Gastroesophageal sphincter (tissue), 4 donors: ENCODE results near the gene AKAP13. TPM values are rescaled to one million over a fixed set of nuclear protein-coding genes. Genes with fewer than 3 reads are reported as not detected.

Experiments
- ATAC-seq: fragments of 150-250 bp; one replicate; pipeline ENCODE4 v1.9.1; 2016; ENCODE audit warnings: mild to moderate bottlenecking, moderate library complexity
- H3K27ac ChIP-seq, 4 donors: fragments of 200-600 bp; sonication (generic) in 3 of 4; 1 replicate in 3 of 4; 2 replicates in 1 of 4; pipeline ENCODE4 v1.5.1; 2016 to 2019
- H3K27me3 ChIP-seq: fragments of 200-600 bp; sonication (generic); one replicate; pipeline ENCODE4 v1.5.1; 2019
- H3K36me3 ChIP-seq, 2 donors: fragments of 200-600 bp; sonication (generic); one replicate each; pipeline ENCODE4 v1.5.1; 2019; ENCODE audit warnings: control low read depth in 1 of 2
- H3K4me1 ChIP-seq, 3 donors: fragments of 200-600 bp; sonication (generic); 1 replicate in 2 of 3; 2 replicates in 1 of 3; pipeline ENCODE4 v1.5.1; 2016 to 2019; ENCODE audit warnings: control low read depth in 2 of 3
- H3K4me3 ChIP-seq, 2 donors: fragments of 200-600 bp; sonication (generic); one replicate each; pipeline ENCODE4 v1.5.1; 2019; ENCODE audit warnings: mild to moderate bottlenecking in 1 of 2, moderate library complexity in 1 of 2
- H3K9me3 ChIP-seq, 3 donors: fragments of 200-600 bp; sonication (generic); one replicate each; pipeline ENCODE4 v1.5.1; 2017 to 2019; ENCODE audit warnings: control low read depth in 2 of 3
- EP300 ChIP-seq: sonication (generic); formaldehyde crosslinking; IDR thresholded peaks from one replicate; pipeline ENCODE4 v1.6.1; 2017; ENCODE audit warnings: antibody characterized with exemption, mild to moderate bottlenecking
- POLR2A ChIP-seq, 2 donors: fragments of 450-650 bp; IDR thresholded peaks; one replicate each; pipeline ENCODE4 v1.6.1; 2017; ENCODE audit warnings: antibody characterized with exemption in 2 of 2, mild to moderate bottlenecking in 2 of 2, moderate library complexity in 1 of 2
- POLR2AphosphoS5 ChIP-seq: sonication (generic); formaldehyde crosslinking; IDR thresholded peaks from one replicate; pipeline ENCODE4 v1.6.1; 2017; ENCODE audit warnings: antibody characterized with exemption
- WGBS, 2 donors: methylation state at CpG; one replicate each; pipeline ENCODE4 v1.1.5; 2018; ENCODE audit warnings: low coverage in 1 of 2; 5-methylcytosine and 5-hydroxymethylcytosine counted together
- total RNA-seq, 4 donors: library from RNA; depleted of rRNA; stranded (reverse); fragments of >200 nt; gene quantifications; one replicate each; pipeline ENCODE4 v1.1.0, GENCODE V29; 2016
- TF ChIP-seq, protein P1 (sequence below), 4 experiments: fragments of 200-600 bp in 2 of 4; fragments of 450-650 bp in 2 of 4; sonication (generic) in 1 of 4; IDR thresholded peaks; one replicate each; pipeline ENCODE4 v1.5.1; 2017 to 2019; ENCODE audit warnings: antibody characterized with exemption in 4 of 4, mild to moderate bottlenecking in 2 of 4, moderate library complexity in 2 of 4

AKAP13 gene
- total RNA-seq, 4 donors from 2014 or later: 196 to 252 (median 215) TPM

DNA sequence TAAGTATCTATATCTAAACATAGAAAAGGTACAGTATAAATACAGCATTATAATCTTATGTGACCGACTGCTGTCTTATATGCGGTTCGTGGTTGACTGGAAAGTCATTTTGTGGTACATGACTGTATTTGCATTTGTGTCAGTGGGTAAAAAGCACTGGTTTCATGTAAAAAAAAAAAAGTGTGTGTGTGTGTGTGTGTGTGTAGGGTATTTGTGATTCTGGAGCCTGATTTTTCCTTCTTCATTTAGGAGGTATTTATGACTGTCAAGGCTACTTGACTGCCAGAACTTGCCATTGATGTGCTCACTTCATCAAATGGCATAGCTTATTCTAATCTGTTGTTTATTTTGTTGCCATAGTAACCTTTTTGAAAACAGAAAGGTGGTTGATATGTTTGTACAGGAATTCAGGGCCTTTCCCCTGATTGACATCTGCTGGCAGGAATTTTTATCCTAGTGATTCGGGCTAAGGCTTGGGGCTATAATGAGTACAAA, 63.2 kb downstream of the AKAP13 start:
- H3K27ac ChIP-seq: peak overlapping the region; percentile 11 to 56 (median 44)
- H3K36me3 ChIP-seq: no peaks in the 10 kb centered on the region

DNA sequence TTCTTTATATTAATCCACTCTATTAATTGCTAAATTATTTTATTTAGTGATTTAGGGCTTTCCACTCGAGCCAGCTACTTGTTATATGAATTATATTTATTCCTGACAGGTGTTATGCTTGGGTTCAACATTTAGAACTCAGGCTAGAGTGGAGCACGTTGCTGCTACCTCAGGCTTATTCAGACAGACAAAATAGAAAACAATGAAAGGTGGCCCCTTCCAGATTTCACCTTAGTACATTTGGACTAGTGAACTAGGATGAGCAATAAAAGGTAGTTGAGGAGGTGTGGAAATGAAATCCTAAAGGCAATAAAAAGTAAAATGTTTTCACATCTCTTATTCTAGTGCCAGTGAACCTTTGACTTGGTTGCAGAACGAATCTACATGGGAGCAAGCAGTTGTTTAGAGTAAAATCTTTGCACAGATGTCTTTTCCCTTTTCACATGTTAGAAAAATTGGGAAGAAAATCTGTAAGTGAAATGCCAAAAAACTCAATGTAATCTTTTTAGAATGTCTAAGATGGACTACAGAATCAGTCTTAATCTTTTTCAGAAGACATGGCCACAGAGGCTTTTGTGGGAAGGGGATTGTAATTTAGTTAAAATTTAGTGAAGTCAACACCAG, 63.8 kb downstream of the AKAP13 start:
- Histone ChIP-seq H3K9me3 (peaks cover 0 to 3% (median 0%) of the 10 kb centered on the region in 3 donors), H3K36me3 (no peaks in the 10 kb centered on the region), H3K27me3 (no peaks in the 10 kb centered on the region), H3K27ac (peak overlapping the region; percentile 23 to 56 (median 34)), H3K4me3 (no peak overlapping the region), H3K4me1 (peaks cover 10 to 53% (median 22%) of the 10 kb centered on the region in 3 donors)
- ATAC-seq: no peak
- WGBS, 2 donors: 0 to 19% methylated on average over 2 to 3 of the region's 3 CpGs
- TF ChIP-seq POLR2A (IDR thresholded peaks at IDR 0.05) (no peak), EP300 (no peak), POLR2AphosphoS5 (no peak)
- TF ChIP-seq, protein P1, sequence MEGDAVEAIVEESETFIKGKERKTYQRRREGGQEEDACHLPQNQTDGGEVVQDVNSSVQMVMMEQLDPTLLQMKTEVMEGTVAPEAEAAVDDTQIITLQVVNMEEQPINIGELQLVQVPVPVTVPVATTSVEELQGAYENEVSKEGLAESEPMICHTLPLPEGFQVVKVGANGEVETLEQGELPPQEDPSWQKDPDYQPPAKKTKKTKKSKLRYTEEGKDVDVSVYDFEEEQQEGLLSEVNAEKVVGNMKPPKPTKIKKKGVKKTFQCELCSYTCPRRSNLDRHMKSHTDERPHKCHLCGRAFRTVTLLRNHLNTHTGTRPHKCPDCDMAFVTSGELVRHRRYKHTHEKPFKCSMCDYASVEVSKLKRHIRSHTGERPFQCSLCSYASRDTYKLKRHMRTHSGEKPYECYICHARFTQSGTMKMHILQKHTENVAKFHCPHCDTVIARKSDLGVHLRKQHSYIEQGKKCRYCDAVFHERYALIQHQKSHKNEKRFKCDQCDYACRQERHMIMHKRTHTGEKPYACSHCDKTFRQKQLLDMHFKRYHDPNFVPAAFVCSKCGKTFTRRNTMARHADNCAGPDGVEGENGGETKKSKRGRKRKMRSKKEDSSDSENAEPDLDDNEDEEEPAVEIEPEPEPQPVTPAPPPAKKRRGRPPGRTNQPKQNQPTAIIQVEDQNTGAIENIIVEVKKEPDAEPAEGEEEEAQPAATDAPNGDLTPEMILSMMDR (IDR thresholded peaks at IDR 0.05): no peak

More for the DNA sequence above, 63.2 kb downstream of the AKAP13 start:
- H3K9me3 ChIP-seq: no peaks in the 10 kb centered on the region
- ATAC-seq: no peak
- TF ChIP-seq, protein P1 (IDR thresholded peaks at IDR 0.05): no peak
- TF ChIP-seq POLR2AphosphoS5 (no peak), POLR2A (IDR thresholded peaks at IDR 0.05) (no peak), EP300 (no peak)
- 66 to 73% methylated on average over 4 of the region's 4 CpGs for WGBS, 2 donors
- H3K4me1 ChIP-seq: peaks cover 10 to 53% (median 22%) of the 10 kb centered on the region in 3 donors
- no peaks in the 10 kb centered on the region for H3K27me3 ChIP-seq
- no peak overlapping the region for H3K4me3 ChIP-seq

DNA sequence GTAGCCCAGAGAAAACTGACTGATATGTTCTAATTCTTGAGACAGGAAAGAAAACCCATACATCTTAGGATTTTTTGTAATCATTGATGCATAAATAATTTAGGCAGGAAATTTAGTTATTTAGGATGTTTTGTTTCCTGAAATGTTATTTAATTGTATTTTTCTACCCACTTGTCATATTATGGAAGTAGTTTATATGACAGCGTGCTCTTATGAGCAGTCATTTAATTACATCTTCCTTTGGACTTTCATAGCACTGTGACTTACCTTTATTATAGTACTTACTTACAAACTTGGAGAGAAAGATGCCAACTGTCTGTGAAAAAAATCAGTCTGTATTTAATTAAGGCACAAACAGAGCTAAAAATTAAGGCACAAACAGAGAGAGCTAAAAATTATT, 65.0 kb downstream of the AKAP13 start:
- 80 to 100% methylated on average over 1 of the region's 1 CpG for WGBS, 2 donors
- ATAC-seq: no peak
- no peaks in the 10 kb centered on the region for H3K36me3 ChIP-seq
- peaks cover 0 to 14% (median 0%) of the 10 kb centered on the region in 3 donors for H3K9me3 ChIP-seq
- H3K27me3 ChIP-seq: no peaks in the 10 kb centered on the region
- H3K4me1 ChIP-seq: peaks cover 10 to 48% (median 22%) of the 10 kb centered on the region in 3 donors
- H3K27ac ChIP-seq: peak overlapping the region in 1 of 4 donors; percentile 29
- no peak for TF ChIP-seq POLR2AphosphoS5
- TF ChIP-seq, protein P1 (IDR thresholded peaks at IDR 0.05): no peak
- no peak for TF ChIP-seq EP300
- H3K4me3 ChIP-seq: no peak overlapping the region

DNA sequence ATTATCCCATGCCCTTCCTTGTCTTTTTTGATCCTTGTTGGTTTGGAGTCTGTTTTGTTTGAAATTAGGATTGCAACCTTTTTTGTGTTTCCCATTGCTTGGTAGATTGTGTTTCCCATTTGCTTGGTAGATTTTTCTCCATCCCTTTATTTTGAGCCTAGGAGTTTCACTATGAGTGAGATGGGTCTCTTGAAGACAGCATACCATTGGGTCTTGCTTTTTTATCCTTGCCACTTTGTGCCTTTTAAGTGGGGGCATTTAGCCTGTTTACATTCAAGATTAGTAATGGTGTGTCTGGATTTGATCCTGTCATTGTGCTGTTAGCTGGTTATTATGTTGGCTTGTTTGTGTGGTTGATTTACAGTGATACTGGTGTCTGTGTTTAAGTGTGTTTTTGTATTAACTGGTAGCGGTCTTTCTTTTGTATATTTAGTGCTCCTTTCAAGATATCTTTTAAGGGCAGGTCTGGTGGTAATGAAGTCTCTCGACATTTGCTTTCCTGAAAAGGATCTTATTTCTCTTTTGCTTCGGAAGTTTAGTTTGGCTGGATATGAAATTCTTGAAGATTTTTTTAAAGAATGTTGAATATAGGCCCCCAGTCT, 70.8 kb downstream of the AKAP13 start:
- H3K36me3 ChIP-seq: no peaks in the 10 kb centered on the region
- 86 to 94% methylated on average over 2 to 3 of the region's 3 CpGs for WGBS, 2 donors
- peaks cover 0 to 23% (median 0%) of the 10 kb centered on the region in 3 donors for H3K9me3 ChIP-seq
- peak overlapping the region; percentile 11 to 63 (median 38) for H3K27ac ChIP-seq
- no peak overlapping the region for H3K4me3 ChIP-seq
- H3K27me3 ChIP-seq: no peaks in the 10 kb centered on the region
- no peak for ATAC-seq
- TF ChIP-seq POLR2AphosphoS5 (no peak), POLR2A (IDR thresholded peaks at IDR 0.05) (no peak), EP300 (no peak)
- TF ChIP-seq, protein P1 (IDR thresholded peaks at IDR 0.05): no peak
- H3K4me1 ChIP-seq: peaks cover 9 to 45% (median 12%) of the 10 kb centered on the region in 3 donors
